COLO668 (cell line): ENCODE results near the gene RAX2.
A peak's percentile ranks its signal among the peaks of the same experiment; 100 is the strongest.

Experiments used
- DNase-seq: peaks from one replicate; lab custom pipeline; 2025; ENCODE audit not compliant: unreplicated experiment; lab: John Stamatoyannopoulos, UW

RAX2 gene

DNA sequence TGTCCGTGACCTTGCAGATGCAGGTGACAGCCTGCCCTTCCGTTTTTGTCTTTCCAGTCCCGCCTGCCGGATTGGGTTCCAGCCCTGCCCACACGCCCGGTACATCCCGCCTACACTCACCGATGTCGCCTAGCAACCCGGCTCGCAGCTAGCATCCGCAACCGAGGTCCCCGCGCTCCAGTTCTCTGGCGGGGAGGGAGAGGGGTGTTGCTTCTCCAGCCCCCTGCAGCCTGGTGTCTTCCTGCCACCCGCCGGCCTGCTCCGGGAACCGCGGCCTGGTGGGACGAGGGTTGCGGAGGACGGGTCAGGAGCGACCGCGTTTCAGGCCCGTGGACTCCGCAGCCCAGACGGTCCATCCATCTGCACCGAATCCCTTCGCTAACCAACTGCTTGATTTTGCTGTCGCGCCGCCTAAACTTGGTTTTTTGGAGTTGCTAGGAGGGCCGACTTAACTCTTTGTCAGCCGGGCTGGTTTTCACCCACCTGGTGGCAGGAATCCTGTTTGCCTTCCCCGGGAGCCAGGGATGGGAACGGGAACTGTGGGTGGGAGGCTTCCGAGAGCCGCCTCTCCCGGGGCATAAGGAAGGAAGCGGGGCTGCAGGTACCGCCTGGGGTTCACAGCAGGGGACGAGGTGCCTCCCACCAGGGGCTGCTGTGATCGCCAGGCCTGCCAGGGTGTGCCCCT lies 29.5 kb upstream of the RAX2 start:
- DNase-seq = peak; percentile 61

DNA sequence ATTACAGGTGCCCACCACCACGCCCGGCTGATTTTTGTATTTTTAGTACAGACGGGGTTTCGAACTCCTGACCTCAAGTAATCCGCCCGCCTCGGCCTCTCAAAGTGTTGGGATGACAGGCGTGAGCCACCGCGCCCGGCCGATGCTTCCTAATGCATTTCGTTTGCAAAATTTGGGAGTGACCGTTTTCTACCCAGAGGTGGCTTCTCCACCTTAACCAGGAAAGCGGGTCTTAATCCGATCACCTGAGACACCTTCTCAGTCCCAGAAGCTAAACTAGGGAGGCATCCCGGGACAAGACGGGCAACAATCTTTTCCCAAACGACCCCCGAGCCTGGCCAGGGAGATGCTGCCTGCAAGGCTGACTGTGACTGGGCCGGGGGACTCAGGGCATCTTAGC lies 29.0 kb upstream of the RAX2 start:
- DNase-seq = no peak

DNA sequence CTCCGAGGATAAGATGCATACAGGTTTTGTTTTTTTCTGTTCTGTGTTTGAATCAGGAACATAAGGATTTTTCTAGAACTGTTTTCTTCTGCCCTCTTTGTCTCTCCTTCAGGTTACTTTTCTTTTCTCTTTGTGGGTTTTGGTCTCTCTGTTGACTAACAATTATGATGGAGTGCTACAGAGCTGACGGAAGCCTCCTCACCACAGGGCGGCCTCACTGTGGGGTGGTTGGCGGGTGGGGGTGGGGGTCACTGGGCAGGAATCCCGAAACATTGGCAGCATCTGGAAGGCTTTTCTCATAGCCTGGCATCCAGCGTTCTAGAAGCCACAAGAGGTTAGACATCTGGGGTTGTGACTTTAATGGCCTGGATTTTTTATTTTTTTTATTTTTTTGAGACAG lies 26.1 kb upstream of the RAX2 start:
- no peak for DNase-seq

DNA sequence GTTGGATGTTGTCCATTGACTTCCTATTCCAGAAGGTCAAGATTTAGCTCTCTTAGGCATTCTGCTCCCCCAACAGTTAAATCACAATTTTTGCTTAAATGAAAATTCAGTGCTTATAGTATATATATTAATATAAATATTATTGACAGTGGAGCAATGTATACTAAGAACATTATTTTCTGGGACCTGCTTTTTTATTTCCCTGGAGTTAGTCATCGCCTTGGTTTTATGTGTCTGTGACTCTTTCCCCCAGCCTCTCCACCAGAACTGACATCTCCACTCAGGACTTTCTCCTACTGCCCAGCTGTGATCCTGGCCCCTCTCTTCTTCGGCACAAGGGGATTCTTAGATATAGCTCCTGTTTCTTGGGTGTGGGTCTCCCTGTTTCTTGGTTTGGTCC lies 24.3 kb upstream of the RAX2 start:
- no peak for DNase-seq

DNA sequence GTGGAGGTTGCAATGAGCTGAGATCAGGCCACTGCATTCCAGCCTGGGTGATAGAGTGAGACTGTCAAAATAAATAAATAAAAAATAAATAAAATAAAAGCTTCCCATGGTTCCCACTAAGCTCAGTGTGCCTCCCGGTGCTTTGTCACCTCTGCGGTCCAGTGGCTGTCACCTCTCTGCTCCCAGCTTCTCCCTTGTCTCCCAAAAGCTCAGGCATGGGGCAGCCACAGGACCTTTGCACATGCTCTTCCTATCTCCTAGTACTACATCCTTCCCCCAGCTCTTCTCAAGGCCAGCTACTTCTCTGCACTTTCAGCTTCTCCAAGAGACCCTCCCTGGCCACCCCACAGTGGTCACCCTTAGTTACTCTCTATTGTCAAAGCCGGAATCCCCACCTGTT lies 21.8 kb upstream of the RAX2 start:
- DNase-seq = no peak

DNA sequence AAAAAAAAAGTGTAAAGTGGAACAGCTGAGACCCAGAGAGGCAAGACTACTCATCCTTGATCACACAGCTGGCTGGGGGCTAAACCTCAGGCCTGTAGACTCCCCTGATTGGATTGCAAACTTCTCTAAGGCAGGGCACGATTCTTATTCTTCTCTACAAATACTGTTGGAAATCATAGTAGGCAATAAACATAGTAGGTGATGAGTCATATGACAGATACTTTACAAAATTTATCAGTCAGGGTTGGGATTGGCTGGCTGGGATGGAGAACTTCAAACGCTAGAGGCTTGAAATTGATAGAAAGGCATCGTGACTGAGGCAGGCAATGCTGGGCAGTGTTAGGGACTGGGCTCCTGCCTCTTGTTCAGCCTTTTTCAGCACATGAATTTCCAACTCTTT lies 20.1 kb upstream of the RAX2 start:
- DNase-seq = no peak

DNA sequence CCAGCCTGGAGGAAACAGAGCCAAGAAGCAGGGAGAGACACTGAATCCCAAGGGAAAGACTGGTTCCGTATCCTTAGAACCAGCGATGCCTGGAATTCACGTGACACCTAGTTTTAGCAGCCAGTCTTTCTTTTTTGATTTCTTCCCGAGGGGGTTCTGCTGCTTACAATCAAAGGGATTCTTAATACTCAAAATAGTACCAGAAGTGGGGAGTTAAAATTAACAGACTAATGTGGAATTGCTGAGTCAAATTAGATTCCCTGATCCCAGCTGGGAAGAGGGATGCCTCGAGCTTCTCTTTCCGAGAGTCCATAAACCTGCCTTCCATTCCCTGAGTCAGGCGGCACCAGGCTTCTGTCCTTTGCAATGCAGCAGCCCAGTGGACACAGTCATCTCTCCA lies 18.9 kb upstream of the RAX2 start:
- no peak for DNase-seq

DNA sequence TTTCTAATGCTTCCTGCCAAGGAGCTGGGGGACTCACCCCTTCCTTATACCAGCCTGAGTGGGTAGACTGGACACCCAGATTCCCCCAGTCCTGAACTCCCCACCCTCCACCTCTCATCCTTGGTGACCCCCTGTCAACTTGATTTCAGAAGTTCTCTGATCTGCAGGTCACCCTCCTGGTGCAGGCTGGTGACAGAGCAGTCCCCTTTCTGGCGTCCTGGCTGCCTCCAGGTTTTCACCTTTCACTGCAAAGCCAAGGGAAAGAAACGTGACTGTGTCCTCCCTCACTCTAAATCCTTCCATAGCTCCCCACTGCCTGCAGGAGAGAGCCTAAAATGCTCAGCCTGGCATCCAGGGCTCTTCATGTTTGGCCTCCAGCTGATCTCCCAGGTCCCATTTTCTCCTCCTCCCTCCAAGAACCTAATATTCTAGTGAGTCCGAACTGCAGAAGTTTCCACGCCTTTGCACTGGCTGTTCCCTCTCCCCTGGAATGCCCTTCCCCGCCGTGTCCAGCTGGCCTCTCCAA lies 18.2 kb upstream of the RAX2 start:
- DNase-seq = no peak

DNA sequence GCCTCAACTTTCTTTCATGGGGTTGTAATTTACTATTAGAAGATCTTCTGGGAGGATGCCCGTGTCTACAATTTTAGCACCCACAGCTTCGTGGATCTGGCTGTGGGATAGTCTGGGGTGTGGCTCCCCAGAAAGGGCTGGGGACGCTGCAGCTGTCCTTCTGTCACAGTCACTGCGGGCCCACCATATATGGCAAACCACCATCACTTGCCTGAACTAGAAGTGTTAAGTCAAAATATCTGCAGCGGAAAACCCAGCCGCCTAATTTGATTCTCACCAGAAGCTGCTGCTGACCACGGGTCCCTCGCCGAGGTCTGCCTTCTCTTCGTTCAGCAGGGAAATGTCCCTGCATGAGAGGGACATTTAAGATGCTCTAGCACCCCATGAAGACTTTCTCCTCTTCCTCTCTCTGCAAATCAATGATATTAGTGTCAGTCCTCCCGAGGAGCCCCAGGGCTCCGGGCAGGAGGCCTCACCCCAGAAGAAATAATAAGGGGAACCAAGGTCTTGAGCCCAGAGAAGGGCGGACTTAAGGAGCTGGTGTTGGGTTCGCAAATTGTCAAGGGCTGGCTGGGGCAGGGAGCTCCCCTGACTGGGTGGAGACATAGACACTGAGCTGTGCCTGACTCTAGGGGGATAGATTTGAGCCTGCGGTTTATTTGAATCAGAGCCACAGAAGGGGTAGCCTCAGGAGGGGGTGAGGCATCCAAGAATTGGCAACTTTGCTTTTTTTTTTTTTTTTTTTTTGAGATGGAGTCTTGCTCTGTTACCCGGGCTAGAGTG lies 17.2 kb upstream of the RAX2 start:
- DNase-seq = no peak

DNA sequence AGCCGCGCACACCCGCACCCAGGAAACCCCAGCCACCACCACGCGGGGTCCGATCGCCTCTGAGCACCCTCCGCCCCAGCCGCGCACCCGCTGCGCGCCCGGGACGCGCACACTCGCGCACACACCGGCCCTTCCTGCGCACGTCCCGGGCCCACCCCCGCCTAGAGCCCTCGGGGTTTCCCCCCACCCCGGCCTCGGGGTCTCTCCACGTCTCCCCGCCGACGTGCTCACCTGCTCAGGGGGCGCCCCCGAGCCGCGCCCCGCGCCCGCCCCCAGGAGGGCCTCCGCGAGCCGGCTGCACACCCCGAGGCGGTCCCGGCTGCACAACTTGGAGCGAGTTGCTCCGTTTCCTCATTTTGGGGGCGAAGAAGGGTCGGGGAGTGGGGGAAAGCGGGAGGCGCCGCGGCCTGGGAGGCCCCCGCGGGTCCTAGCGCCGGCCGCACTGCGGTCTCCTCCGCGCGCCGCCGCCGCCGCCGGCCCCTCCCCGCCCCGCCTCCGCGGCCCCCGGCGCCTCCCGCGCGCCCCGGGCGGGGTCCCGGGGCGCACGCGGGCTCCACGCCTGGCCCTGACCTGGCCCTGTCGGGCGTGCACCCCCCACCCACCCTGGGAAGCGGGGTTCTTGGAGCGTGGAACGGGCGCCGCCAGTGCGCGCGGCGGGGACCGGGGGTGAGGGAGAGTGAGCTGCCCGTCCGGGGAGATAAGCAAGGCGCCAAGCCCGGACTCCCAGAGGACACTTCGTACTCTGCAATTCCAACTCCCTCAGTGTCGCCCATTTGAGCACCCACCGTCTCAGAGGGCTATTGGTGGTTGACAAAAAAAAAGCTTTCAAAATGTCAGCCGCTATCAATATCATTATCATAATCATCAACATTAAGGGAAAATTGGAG lies 14.2 kb upstream of the RAX2 start, which contains the start of gene MATK:
Gene MATK (minus strand): TSS at position 444 of the 887 bp plus-strand sequence. CDS start 1,246 bp downstream, outside the sequence.
- DNase-seq = no peak

DNA sequence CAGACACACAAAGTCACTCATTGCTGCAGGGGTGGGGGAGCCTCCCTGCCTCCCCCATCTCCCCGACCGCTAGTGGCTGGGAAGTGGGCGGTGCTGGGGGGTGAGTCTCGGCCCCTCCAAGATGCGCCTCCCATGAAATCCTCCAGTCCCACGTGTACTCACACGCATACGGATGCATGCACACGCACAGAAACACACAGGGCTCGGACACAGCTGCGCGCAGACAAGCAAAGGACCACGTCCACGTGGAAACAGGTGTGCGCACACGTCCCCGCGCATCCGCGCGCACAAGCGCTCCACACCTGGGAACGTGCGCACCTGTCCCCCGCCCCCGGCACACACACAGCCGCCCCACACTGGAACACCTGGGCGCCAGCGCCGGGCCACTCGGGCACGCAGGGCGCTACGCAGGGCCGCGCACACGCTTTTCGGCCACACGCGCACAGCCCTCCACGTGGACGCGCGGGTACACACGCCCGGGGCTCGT lies 13.5 kb upstream of the RAX2 start:
- DNase-seq = peak; percentile 8

DNA sequence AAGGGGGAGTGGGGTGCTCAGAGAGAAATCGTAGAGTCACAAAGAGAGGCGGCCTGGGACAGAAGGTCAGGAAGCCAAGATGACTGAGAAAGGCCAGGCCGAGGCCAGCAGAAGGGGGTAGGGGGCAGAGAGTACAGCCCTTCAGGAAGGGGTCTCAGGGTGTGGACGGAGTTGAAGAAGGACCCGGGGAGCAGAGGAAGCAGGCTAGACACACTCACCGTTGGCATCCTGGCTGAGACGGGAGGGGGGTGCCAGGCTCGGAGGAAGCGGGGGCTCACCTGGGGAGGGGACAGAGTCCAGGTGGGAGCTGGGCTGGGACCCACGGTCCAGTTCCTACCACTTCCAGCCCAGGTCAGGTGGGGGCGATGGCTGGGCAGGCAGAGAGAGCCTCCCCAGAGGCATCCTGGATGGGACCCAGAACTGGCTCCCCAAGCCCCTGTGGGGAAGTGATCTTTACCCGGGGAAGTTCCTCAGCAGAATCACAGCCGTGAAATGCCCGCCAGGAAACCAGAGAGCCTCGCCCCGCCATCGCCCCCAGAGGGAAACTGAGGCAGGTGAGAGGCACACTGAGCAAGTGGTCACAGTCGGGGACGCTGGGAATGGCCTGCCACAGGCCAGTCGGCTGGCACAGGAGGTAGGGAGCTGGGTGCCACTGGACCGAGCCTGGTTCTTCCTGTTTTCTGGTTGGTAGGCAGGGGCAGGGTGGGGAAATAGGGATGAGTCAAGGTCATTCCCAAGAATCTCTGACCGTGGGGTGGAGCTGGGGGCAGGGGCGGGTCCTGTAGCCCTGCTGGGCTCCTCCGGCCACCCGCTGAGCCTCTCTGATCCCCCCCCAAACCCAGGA lies 12.8 kb upstream of the RAX2 start:
- DNase-seq = no peak

DNA sequence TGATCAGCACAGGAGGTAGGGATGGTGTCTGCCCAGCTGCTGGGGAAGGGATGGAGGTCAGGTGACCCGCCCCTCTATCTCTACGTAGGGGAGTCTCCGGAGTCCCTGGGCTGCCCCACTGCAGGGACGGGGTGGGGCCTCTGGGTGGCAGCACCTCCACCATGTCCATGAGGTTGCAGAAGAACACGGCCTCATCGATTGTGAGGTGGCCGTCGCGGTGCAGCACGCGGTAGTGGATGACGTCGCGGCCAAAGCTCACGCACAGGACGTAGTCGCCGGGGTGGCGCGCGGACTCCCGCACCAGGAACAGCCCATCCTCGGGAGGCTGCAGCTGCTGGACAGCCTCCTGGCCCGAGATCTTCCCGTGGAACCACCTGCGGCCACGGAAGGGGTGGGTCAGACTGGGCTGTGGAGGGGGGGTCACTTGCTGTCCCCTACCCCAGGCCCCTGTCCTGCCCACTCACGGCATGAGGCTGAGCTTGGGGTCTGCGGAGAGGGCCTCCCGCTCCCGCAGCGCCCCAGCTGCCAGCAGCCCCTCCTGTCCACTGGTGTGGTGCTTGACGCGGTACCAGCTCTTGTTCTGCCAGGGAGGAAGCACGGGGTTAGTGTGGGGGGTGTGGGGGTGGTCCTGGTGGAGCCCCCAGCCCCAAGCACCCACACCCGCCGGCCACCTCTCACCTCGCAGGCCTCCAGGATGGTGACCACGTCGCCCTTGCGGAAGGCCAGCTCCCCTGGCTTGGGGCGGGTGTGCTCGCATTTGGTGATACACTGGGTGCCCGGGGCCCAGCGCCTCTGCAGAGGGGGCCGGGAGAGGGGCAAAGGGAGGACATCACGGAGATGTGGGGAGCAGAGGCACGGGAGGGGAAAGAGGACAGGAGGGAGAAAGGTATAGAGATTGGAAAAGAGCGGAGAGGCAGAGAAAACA lies 11.9 kb upstream of the RAX2 start:
- peak; percentile 13 for DNase-seq

DNA sequence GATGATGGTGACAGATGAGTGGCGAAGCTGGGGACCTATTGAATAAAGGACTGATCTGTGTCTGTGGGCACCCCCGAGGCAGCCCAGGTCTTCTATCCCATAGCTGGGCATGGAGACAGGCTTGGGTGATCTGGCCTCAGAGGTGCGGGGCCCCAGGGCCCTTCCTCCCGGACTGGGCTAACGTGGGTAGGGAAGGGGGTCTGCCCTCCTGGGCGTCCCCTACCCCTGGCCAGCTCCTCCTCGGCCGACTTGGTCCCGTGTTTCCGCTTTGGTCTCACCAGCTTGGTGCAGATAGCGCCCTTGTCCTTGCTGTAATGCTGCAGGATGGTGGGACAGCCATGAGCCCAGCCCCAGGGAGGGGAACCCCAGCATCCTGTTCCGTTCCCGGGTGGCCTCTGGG lies 10.9 kb upstream of the RAX2 start:
- no peak for DNase-seq

DNA sequence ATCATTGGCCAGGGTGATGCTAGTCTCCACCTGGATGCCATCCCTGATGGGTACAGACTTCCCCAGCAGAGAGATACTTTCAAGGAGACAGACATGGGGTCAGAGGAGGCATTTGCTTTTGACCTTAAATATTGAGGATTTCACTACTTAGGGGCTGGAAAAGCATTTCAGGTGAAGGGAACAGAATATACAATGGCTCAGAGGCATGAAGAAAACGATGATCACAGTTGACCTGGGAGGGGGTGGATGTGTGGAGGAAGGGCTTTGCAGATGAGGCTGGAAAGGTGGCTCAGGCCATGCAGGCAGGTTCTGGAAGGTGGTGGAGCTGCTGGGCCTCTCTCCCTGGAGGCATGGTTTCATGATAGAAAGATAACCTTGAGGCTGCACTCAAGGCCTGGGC lies 10.3 kb upstream of the RAX2 start:
- no peak for DNase-seq

DNA sequence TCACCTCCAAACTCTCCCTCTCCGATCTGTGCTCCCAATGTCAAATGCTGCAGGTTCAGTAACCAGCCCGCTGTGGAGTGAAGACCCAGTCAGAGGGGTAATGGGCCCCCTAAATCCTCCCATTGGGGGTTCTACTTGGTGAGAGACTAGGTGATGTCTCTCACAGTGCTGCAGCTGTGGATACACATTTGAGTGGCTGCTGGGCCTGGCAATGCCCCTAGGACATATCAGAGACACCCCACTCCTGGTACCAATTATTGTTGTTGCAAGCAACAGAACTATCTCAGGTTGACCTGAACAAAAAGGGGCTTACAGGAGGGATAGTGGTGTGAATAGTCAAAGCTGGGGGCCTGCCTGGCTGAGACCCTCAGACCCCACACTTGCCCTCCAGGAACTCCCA lies 9.6 kb upstream of the RAX2 start:
- DNase-seq = no peak

DNA sequence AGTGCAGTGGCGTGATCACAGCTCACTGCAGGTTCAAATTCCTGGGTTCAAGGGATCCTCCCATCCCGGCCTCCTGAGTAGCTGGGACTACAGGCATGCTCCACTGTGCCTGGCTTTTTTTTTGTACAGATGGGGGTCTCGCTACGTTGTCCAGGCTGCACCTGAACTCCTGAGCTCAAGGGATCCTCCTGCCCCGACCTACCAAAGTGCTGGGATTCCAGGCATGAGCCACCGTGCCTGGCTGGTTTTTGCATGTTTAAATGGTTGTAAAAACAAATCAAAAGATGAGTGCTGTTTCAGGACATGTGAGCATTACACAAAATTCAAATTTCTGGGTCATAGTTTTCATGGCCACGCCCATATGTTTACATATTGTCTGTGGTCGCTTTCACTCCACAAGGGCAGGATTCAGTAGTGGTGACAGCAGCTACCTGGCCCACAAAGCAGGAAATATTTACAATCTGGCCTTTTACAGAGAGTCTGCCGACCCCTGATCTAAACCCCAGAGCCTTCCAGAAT lies 8.8 kb upstream of the RAX2 start:
- no peak for DNase-seq

DNA sequence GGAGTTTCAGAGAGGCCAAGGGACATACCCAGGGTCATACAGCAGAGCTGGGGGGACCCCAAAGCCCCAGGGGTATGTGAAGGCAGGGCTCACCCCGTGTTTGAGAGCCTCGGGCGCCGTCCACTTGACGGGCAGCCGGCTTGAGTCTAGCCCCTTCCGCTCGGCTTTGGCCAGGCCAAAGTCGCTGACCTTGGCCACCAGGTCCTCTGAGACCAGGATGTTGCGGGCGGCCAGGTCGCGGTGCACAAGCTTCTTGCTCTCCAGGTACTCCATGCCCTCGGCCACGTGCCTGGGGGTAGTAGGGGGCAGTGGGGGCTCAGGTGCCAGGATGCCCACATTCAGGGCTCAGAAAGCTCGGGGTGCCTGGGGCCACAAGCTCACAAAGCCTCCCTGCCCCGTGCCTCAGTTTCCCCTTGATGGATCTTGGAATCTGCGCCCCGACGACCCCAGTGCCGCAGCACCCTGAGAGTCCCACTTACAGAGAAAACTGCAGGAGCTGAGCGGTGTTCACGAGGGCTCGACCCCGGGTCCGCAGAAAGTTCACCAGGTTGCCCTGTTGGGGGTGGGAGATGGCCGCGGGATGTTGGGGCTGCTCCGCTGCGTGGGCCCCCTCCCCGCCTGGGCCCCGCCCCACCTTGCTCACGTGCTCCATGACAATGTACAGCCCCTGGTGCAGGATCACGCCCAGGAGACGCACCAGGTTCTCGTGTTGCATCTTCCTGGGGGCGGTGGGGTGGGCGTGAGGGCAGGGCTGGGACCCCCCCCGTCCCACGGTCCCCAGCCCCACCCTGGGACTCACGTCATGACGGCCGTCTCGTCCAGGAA lies 7.1 kb upstream of the RAX2 start:
- no peak for DNase-seq
